ENCODE measurements around the gene KCNE3. TPM values are rescaled to one million over a fixed set of nuclear protein-coding genes. Genes with fewer than 3 reads are reported as not detected.
A peak's percentile ranks its signal among the peaks of the same experiment; 100 is the strongest.

KCNE3 gene
- total and polyA plus RNA-seq, 2 of the 13 experiments (the other 11 are each of a cell fraction or from before 2014, with no cell fraction given): 0.33 to 2.2 TPM

DNA sequence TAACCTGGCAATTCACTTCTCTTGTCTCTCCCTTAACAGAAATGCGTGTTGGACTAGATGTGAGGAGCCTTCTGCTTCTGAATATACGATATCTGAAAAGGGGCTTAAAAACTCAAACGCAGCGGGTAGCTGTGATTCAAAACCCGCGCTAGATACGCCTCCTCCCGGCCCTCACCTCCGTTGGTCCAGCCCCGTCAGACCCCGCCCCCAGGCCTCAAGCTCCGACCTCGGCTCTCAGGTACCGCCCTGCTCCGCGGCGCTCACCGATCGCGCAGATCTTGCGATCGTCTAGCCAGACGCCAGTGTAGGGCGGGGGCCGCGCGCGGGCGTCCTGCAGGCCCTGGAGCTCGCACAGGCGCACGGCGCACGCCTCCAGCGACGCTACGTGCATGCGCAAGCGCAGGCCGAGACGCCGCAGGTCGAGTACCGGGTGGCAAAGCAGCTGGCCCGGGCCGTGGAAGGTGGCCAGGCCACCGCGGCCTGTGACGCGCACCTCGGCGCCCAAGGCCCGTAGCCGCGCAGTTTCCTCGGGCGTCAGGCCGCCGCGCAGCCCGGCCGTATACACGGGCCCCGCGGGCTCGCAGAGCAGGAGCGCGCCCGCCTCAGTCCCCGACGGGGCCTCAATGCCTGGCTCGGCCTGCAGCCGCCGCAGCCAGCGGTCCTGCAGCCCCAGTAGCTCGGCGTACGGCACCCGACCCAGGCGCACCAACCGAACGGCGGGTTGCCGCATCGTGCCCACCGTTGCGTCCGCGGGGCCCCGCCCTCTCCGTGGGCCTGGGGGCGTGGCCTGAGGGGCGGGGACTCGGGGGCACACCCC is 25.8 kb upstream of the KCNE3 start, which contains the start of gene LIPT2 (continued):
- TF ChIP-seq, protein P1, sequence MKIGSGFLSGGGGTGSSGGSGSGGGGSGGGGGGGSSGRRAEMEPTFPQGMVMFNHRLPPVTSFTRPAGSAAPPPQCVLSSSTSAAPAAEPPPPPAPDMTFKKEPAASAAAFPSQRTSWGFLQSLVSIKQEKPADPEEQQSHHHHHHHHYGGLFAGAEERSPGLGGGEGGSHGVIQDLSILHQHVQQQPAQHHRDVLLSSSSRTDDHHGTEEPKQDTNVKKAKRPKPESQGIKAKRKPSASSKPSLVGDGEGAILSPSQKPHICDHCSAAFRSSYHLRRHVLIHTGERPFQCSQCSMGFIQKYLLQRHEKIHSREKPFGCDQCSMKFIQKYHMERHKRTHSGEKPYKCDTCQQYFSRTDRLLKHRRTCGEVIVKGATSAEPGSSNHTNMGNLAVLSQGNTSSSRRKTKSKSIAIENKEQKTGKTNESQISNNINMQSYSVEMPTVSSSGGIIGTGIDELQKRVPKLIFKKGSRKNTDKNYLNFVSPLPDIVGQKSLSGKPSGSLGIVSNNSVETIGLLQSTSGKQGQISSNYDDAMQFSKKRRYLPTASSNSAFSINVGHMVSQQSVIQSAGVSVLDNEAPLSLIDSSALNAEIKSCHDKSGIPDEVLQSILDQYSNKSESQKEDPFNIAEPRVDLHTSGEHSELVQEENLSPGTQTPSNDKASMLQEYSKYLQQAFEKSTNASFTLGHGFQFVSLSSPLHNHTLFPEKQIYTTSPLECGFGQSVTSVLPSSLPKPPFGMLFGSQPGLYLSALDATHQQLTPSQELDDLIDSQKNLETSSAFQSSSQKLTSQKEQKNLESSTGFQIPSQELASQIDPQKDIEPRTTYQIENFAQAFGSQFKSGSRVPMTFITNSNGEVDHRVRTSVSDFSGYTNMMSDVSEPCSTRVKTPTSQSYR (CRISPR knock-in tag; IDR thresholded peaks at IDR 0.05; ENCODE audit: borderline replicate concordance): no peak
- TF ChIP-seq ARNT (IDR thresholded peaks at IDR 0.05) (no peak), ZNF496 (CRISPR knock-in tag; IDR thresholded peaks at IDR 0.05; ENCODE audit: insufficient replicate concordance) (no peak), CREB1 (IDR thresholded peaks at IDR 0.05) (peak; percentile 74), CREB1 (CRISPR knock-in tag; IDR thresholded peaks at IDR 0.05) (no peak; the same call in 1 of the 2 replicates), RNF2 (conservative IDR thresholded peaks at IDR 0.05; ENCODE audit: low read depth) (peak; percentile 85), KAT7 (CRISPR knock-in tag; IDR thresholded peaks at IDR 0.05; ENCODE audit: borderline replicate concordance) (no peak; the same call in 1 of the 2 replicates), ZNF788 (CRISPR knock-in tag; IDR thresholded peaks at IDR 0.05; ENCODE audit: borderline replicate concordance) (peak; percentile 66), ATF1 (CRISPR knock-in tag; IDR thresholded peaks at IDR 0.05) (no peak), ASH2L (IDR thresholded peaks at IDR 0.05; ENCODE audit: insufficient read length, low read depth, low read length) (peak; percentile 82), ZNF460 (CRISPR knock-in tag; IDR thresholded peaks at IDR 0.05; ENCODE audit: borderline replicate concordance) (no peak), ZBTB38 (CRISPR knock-in tag; IDR thresholded peaks at IDR 0.05) (peak; percentile 87), NR2C2 (CRISPR knock-in tag; IDR thresholded peaks at IDR 0.05; ENCODE audit: borderline replicate concordance) (peak; percentile 72), SIN3B (IDR thresholded peaks at IDR 0.05; ENCODE audit: low read length) (peak; percentile 82), ZNF263 (CRISPR knock-in tag; IDR thresholded peaks at IDR 0.05) (peak; percentile 65; the same call in 1 of the 2 replicates), IRX3 (CRISPR knock-in tag; IDR thresholded peaks at IDR 0.05; ENCODE audit: borderline replicate concordance, low read depth) (peak; percentile 55; the same call in 1 of the 2 replicates), ZNF782 (CRISPR knock-in tag; IDR thresholded peaks at IDR 0.05; ENCODE audit: borderline replicate concordance) (no peak)
- TF ChIP-seq, protein P2, sequence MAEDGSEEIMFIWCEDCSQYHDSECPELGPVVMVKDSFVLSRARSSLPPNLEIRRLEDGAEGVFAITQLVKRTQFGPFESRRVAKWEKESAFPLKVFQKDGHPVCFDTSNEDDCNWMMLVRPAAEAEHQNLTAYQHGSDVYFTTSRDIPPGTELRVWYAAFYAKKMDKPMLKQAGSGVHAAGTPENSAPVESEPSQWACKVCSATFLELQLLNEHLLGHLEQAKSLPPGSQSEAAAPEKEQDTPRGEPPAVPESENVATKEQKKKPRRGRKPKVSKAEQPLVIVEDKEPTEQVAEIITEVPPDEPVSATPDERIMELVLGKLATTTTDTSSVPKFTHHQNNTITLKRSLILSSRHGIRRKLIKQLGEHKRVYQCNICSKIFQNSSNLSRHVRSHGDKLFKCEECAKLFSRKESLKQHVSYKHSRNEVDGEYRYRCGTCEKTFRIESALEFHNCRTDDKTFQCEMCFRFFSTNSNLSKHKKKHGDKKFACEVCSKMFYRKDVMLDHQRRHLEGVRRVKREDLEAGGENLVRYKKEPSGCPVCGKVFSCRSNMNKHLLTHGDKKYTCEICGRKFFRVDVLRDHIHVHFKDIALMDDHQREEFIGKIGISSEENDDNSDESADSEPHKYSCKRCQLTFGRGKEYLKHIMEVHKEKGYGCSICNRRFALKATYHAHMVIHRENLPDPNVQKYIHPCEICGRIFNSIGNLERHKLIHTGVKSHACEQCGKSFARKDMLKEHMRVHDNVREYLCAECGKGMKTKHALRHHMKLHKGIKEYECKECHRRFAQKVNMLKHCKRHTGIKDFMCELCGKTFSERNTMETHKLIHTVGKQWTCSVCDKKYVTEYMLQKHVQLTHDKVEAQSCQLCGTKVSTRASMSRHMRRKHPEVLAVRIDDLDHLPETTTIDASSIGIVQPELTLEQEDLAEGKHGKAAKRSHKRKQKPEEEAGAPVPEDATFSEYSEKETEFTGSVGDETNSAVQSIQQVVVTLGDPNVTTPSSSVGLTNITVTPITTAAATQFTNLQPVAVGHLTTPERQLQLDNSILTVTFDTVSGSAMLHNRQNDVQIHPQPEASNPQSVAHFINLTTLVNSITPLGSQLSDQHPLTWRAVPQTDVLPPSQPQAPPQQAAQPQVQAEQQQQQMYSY (CRISPR knock-in tag; IDR thresholded peaks at IDR 0.05): no peak
- TF ChIP-seq, protein P3, sequence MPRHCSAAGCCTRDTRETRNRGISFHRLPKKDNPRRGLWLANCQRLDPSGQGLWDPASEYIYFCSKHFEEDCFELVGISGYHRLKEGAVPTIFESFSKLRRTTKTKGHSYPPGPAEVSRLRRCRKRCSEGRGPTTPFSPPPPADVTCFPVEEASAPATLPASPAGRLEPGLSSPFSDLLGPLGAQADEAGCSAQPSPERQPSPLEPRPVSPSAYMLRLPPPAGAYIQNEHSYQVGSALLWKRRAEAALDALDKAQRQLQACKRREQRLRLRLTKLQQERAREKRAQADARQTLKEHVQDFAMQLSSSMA (CRISPR knock-in tag; IDR thresholded peaks at IDR 0.05): peak; percentile 68; the same call in 1 of the 2 replicates
- TF ChIP-seq, protein P4, sequence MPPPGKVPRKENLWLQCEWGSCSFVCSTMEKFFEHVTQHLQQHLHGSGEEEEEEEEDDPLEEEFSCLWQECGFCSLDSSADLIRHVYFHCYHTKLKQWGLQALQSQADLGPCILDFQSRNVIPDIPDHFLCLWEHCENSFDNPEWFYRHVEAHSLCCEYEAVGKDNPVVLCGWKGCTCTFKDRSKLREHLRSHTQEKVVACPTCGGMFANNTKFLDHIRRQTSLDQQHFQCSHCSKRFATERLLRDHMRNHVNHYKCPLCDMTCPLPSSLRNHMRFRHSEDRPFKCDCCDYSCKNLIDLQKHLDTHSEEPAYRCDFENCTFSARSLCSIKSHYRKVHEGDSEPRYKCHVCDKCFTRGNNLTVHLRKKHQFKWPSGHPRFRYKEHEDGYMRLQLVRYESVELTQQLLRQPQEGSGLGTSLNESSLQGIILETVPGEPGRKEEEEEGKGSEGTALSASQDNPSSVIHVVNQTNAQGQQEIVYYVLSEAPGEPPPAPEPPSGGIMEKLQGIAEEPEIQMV (CRISPR knock-in tag; IDR thresholded peaks at IDR 0.05; ENCODE audit: low read depth): peak; percentile 93

All from HepG2 (cell line).